ENCODE data around the gene XDH.

XDH gene

GRCh38 chr2:31421634-31422033, 7.1 kb upstream of the XDH start:
- TF ChIP-seq CTCF (IDR thresholded peaks at IDR 0.05; ENCODE audit: low read length) (no peak), EZH2 (optimal IDR thresholded peaks at IDR 0.05; ENCODE audit: low read depth, low read length) (no peak), EZH2phosphoT487 (IDR thresholded peaks at IDR 0.05; ENCODE audit: low read length) (no peak)
- no peak for DNase-seq
- no peak overlapping the region for H3K9ac ChIP-seq (ENCODE audit: low read length)

GRCh38 chr2:31420936-31421335, 6.4 kb upstream of the XDH start:
- Histone ChIP-seq H3K9me2 (replicated peaks; ENCODE audit: insufficient read depth, low read length) (no peaks in the 10 kb centered on the region), H3K9me3 (replicated peaks; ENCODE audit: insufficient read depth, low read length) (no peaks in the 10 kb centered on the region), H4K20me1 (ENCODE audit: insufficient read depth, low read length) (no peaks in the 10 kb centered on the region), H3K4me2 (ENCODE audit: low read depth, low read length) (no peak overlapping the region), H3K36me3 (replicated peaks; ENCODE audit: insufficient read depth, low read length) (no peaks in the 10 kb centered on the region), H3K4me1 (ENCODE audit: low read length) (peaks cover 8% of the 10 kb centered on the region), H3K27me3 (replicated peaks; ENCODE audit: insufficient read depth, low read length) (no peaks in the 10 kb centered on the region), H3F3A (ENCODE audit: insufficient read depth, low read length) (no peaks in the 10 kb centered on the region), H2AFZ (ENCODE audit: low read length) (no peak overlapping the region), H3K4me3 (ENCODE audit: low read length) (no peak overlapping the region), H3K79me2 (ENCODE audit: low read length) (no peaks in the 10 kb centered on the region), H3K27ac (ENCODE audit: low read length) (no peak overlapping the region), H3K9ac (ENCODE audit: low read length) (no peak overlapping the region)
- no peak for DNase-seq
- TF ChIP-seq EZH2phosphoT487 (IDR thresholded peaks at IDR 0.05; ENCODE audit: low read length) (no peak), EZH2 (optimal IDR thresholded peaks at IDR 0.05; ENCODE audit: low read depth, low read length) (no peak), CTCF (IDR thresholded peaks at IDR 0.05; ENCODE audit: low read length) (no peak)

More at GRCh38 chr2:31421634-31422033, 7.1 kb upstream of the XDH start:
- H3K4me3 ChIP-seq (ENCODE audit: low read length), result no peak overlapping the region
- H3K9me3 ChIP-seq (replicated peaks; ENCODE audit: insufficient read depth, low read length), result no peaks in the 10 kb centered on the region
- peaks cover 2% of the 10 kb centered on the region for H3K4me1 ChIP-seq (ENCODE audit: low read length)
- no peaks in the 10 kb centered on the region for H3K36me3 ChIP-seq (replicated peaks; ENCODE audit: insufficient read depth, low read length)
- H4K20me1 ChIP-seq (ENCODE audit: insufficient read depth, low read length), result no peaks in the 10 kb centered on the region
- no peaks in the 10 kb centered on the region for H3F3A ChIP-seq (ENCODE audit: insufficient read depth, low read length)
- no peak overlapping the region for H3K27ac ChIP-seq (ENCODE audit: low read length)
- H3K27me3 ChIP-seq (replicated peaks; ENCODE audit: insufficient read depth, low read length), result no peaks in the 10 kb centered on the region
- H2AFZ ChIP-seq (ENCODE audit: low read length), result no peak overlapping the region
- H3K79me2 ChIP-seq (ENCODE audit: low read length), result no peaks in the 10 kb centered on the region
- H3K9me2 ChIP-seq (replicated peaks; ENCODE audit: insufficient read depth, low read length), result no peaks in the 10 kb centered on the region
- H3K4me2 ChIP-seq (ENCODE audit: low read depth, low read length), result no peak overlapping the region

GRCh38 chr2:31419386-31419785, 4.8 kb upstream of the XDH start:
- Histone ChIP-seq H3K4me1 (ENCODE audit: low read length) (peaks cover 11% of the 10 kb centered on the region), H3K79me2 (ENCODE audit: low read length) (no peaks in the 10 kb centered on the region), H3K9me2 (replicated peaks; ENCODE audit: insufficient read depth, low read length) (no peaks in the 10 kb centered on the region), H3K27me3 (replicated peaks; ENCODE audit: insufficient read depth, low read length) (no peaks in the 10 kb centered on the region), H3F3A (ENCODE audit: insufficient read depth, low read length) (no peaks in the 10 kb centered on the region), H3K27ac (ENCODE audit: low read length) (no peak overlapping the region), H3K9ac (ENCODE audit: low read length) (no peak overlapping the region), H3K4me2 (ENCODE audit: low read depth, low read length) (no peak overlapping the region), H3K9me3 (replicated peaks; ENCODE audit: insufficient read depth, low read length) (no peaks in the 10 kb centered on the region), H2AFZ (ENCODE audit: low read length) (no peak overlapping the region), H3K36me3 (replicated peaks; ENCODE audit: insufficient read depth, low read length) (no peaks in the 10 kb centered on the region), H3K4me3 (ENCODE audit: low read length) (no peak overlapping the region), H4K20me1 (ENCODE audit: insufficient read depth, low read length) (no peaks in the 10 kb centered on the region)
- DNase-seq, result no peak
- TF ChIP-seq EZH2 (optimal IDR thresholded peaks at IDR 0.05; ENCODE audit: low read depth, low read length), result no peak
- no peak for TF ChIP-seq CTCF (IDR thresholded peaks at IDR 0.05; ENCODE audit: low read length)
- TF ChIP-seq EZH2phosphoT487 (IDR thresholded peaks at IDR 0.05; ENCODE audit: low read length), result no peak

All from MM.1S (cell line).